Prostate gland (tissue), 2 donors: ENCODE measurements around the gene BDKRB2.

ENCODE experiments used
- POLR2A ChIP-seq: fragments of 450-650 bp; IDR thresholded peaks from one replicate; pipeline ENCODE4 v1.6.1; 2016; ENCODE audit warnings: antibody characterized with exemption, mild to moderate bottlenecking
- POLR2AphosphoS5 ChIP-seq: sonication (generic); formaldehyde crosslinking; IDR thresholded peaks from one replicate; pipeline ENCODE4 v1.6.1; 2017; ENCODE audit warnings: antibody characterized with exemption
- TF ChIP-seq, protein P1 (sequence below), 4 experiments: fragments of 200-600 bp in 2 of 4; fragments of 450-650 bp in 2 of 4; sonication (generic) in 2 of 4; IDR thresholded peaks; 1 replicate in 3 of 4; 2 replicates in 1 of 4; pipeline ENCODE4 v1.5.1; 2016 to 2019; ENCODE audit warnings: antibody characterized with exemption in 4 of 4, mild to moderate bottlenecking in 2 of 4, moderate library complexity in 2 of 4

DNA sequence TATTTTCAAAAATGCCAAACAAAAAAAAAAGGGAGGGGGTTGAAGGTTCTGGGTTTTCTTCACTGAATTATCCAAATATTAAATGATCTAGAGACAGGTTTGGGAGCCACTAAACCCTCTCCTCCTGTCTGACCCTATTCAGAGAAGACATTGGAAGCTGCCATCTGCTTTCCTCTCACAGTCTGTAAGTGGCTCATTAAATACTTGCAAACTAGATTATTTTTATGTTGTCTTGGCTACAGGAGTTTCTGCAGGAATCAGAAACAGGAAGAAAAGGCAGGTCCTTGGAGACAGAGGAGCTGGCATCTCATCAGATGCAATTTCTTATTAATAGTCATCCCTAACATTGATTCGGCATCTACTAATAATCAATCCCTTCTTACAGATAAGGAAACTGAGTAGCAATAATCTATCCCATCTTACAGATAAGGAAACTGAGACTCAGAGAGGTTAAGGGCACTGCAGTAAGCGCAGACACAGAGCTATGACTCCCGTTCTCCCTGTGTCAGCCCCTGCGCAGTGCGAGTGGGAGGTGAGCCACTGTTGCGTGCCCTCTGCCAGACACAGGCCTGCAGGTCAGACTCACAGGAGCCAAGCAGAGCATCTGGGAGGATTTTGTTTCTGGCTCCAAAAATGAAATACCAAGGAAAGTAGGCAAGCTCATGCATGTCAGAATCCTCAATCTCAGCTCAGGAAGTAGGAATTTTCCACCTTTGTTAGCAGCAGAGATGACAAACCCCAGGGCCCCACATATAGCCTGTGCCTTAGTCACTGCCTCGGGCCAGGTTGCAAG is 11.0 kb downstream of the BDKRB2 start:
- TF ChIP-seq, protein P1, sequence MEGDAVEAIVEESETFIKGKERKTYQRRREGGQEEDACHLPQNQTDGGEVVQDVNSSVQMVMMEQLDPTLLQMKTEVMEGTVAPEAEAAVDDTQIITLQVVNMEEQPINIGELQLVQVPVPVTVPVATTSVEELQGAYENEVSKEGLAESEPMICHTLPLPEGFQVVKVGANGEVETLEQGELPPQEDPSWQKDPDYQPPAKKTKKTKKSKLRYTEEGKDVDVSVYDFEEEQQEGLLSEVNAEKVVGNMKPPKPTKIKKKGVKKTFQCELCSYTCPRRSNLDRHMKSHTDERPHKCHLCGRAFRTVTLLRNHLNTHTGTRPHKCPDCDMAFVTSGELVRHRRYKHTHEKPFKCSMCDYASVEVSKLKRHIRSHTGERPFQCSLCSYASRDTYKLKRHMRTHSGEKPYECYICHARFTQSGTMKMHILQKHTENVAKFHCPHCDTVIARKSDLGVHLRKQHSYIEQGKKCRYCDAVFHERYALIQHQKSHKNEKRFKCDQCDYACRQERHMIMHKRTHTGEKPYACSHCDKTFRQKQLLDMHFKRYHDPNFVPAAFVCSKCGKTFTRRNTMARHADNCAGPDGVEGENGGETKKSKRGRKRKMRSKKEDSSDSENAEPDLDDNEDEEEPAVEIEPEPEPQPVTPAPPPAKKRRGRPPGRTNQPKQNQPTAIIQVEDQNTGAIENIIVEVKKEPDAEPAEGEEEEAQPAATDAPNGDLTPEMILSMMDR (IDR thresholded peaks at IDR 0.05): no peak
- TF ChIP-seq POLR2AphosphoS5: no peak
- TF ChIP-seq POLR2A: no peak
